HPDE6-E6E7 (cell line): Measurements from ENCODE around the gene NOD1.
A peak's percentile ranks its signal among the peaks of the same experiment; 100 is the strongest.
"Not testable (repeated sequence)": the region's sequence is repeated elsewhere in the genome, so short reads cannot be mapped to it uniquely, and the experiment has no call there.

ENCODE experiments used
- DNase-seq: peaks from one replicate; pipeline ENCODE4 v3.0.0; 2011; ENCODE audit warnings: missing footprints; ENCODE audit errors: extremely low spot score

Gene NOD1

GRCh38 chr7:30421647-30422196, 56.9 kb downstream of the NOD1 start:
- no peak for DNase-seq

DNA sequence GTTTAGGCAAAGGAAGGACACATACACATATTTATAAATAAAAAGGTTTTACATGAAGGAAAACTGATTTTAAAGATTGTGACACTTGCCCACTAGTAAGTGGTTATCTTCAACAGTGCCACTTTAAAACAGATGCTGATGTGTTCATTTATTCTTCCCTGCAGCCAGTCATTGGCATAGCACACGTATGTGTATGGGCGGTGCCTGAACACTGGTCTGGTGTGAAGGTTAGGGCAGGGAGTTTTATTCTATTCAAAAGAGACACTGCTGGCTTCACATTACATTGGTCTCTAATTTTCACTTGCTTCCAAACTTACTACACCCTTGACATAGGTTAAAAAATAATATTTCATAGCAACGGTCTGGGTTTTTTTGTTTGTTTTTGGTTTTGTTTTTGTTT, 57.9 kb downstream of the NOD1 start:
- no peak for DNase-seq

- DNase-seq = not testable (repeated sequence)
These were observed 58.5 kb downstream of the NOD1 start for GRCh38 chr7:30420080-30420479.

- no peak for DNase-seq
These were observed 64.7 kb downstream of the NOD1 start for GRCh38 chr7:30413864-30414263.

DNA sequence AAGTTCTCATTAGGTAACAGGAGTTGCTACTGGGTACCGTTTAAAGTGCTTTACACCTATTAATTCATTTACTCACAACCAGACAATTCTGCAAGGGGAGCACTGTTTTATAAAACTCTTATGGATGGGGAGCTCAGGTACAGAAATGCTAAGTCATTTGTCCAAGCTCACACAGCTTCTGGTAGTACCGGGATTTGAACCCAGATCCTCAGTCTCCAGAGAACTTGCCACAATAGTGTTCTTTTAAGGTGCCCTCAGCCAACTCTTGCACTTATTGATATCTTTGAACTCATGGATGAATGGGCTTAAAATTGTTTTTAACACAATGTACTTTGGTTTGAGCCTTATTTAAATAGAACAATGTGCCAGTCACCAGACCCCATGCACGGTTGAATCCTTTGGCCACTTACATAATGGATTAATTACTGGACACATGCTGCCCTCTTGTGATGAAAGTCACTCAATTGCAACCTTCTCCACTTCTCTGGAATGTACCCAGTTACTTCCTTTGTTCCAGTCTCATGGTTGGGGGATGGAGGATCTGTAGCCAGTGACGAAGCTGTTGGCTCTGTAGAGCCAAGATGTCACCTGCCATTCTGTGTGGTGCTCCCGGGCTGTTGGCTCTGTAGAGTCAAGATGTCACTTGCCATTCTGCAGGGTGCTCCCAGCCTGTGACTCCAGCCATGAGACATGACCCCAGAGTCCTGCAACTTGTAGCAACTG, 65.6 kb downstream of the NOD1 start:
- peak; percentile 37 for DNase-seq

GRCh38 chr7:30411897-30412296, 66.7 kb downstream of the NOD1 start:
- DNase-seq = no peak

DNA sequence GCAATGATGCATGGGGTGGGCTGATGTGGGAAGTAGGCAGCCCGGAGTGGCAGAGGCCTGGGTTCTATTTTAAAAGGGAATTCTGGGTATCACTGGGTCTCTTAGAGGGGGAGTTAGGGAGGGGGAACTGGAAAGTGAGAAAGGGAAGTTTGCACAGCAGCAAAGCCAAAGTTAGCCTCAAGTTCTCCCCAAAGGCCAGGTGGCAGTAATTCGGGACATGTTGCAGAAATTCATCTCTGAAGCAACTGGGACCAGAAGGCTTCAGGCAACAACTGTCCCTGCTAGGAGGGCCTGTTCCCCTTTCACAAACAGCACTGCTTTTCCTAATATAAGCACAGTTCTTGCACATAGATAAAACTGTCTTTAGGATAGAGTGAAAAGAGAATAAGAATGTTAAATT, 67.4 kb downstream of the NOD1 start:
- no peak for DNase-seq

DNA sequence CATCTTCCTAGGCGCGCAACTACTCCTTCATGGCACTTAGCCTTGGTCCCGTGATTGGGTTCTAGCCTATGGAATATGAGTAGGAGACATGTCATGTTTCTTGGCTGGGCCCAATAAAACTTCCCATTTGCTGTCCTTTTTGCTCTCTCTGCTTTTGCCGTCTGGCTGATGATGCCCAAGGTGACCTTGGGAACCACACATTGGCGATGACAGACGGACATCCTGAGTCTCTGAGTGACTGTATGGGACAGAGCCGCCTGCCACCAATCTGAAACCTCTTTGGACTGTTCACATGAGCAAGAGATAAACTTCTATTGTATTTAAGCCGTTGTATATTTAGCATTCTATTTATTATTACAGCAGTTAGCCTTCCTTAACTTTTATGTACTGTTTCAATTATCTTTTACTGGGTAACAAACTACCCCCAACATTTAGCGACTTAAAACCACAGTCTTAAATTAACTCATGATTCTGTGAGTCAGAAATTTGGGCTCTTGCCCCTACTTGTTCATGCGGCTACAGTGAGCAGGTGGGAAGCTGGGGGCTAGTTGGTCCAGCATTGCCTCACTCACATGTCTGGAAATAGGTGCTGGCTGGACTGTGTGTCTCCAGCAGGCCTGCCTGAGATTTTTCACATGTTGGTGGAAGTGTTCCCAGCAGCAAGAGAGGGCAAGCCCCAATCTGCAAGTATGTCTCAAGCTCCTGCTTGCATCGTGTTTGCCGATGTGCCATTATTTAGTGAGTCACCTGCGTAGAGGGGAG, 71.7 kb downstream of the NOD1 start:
- peak; percentile 54 for DNase-seq

GRCh38 chr7:30405179-30405578, 73.4 kb downstream of the NOD1 start:
- no peak for DNase-seq

- peak; percentile 66 for DNase-seq
These were observed 75.1 kb downstream of the NOD1 start for GRCh38 chr7:30403477-30403876.

DNA sequence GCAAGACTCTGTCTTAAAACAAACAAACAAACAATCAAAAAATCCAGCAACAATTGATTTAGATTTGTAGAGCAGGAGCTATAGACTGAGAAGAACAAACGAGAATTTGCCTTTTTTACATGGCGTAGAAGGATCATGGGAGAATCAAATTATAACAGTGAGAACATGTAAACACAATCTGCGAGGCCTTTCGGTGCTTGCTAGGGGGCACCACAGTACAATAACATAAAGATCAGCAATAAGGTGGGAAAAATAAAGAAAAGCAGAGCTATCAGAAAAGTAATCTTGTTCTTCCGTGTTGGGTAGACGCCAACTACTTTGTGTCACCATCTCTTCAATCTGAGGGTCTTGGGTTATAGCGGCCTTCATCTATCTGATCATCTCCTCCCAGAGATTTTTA, 82.2 kb downstream of the NOD1 start:
- no peak for DNase-seq

- DNase-seq = no peak
These were observed 82.9 kb downstream of the NOD1 start for GRCh38 chr7:30395676-30396075.

- DNase-seq = no peak
These were observed 86.8 kb downstream of the NOD1 start for GRCh38 chr7:30391806-30392205.

- DNase-seq = no peak
These were observed 87.6 kb downstream of the NOD1 start for GRCh38 chr7:30390736-30391636.

GRCh38 chr7:30389791-30390190, 88.8 kb downstream of the NOD1 start:
- no peak for DNase-seq

DNA sequence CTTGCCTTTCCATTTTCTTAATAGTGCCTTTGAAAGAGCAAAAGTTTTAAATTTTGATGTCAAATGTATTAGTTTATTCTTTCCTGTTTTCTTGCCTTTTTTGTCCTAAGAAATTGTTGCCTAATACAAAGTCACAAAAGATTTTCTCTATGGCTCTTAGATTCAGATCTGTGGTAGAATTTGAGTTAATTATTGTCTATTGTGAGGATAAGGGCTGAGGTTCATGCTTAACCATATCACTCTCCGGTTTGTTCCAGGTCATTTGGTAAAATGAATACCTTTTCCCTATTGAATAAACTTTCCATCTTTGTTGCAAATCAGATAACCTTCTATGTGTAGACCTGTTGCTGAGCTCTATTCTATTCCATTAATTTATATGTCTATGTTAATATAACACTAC, 96.0 kb downstream of the NOD1 start:
- DNase-seq = no peak

DNA sequence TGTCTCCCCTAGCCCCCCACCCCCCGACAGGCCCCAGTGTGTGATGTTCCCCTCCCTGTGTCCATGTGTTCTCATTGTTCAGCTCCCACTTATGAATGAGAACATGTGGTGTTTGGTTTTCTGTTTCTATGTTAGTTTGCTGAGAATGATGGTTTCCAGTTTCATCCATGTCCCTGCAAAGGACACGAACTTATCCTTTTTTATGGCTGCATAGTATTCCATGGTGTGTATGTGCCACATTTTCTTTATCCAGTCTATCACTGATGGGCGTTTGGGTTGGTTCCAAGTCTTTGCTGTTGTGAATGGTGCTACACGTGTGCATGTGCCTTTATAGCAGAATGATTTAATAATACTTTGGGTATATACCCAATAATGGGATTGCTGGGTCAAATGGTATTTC, 97.8 kb downstream of the NOD1 start:
- DNase-seq = not testable (repeated sequence)

DNA sequence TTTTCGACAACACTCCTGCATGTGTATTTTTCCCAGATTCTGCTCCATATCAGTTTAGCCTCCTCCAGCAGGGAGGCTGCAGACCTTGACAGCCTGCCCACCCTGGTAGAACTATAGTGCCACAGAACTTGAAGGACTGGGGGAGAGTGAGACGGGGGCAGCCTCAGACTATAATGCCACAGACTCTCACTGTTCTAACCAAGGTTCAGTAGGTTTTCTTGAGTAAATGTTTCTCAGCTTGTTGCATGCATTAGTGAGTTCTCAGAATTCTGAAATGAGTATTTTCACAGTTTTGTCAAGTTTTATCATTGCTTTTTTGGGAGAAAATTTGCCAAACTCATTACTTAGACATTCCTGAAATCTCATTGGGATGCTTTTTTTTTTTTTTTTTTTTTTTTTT, 98.3 kb downstream of the NOD1 start:
- DNase-seq = no peak

- DNase-seq = no peak
These were observed 98.8 kb downstream of the NOD1 start for GRCh38 chr7:30379741-30380140.

DNA sequence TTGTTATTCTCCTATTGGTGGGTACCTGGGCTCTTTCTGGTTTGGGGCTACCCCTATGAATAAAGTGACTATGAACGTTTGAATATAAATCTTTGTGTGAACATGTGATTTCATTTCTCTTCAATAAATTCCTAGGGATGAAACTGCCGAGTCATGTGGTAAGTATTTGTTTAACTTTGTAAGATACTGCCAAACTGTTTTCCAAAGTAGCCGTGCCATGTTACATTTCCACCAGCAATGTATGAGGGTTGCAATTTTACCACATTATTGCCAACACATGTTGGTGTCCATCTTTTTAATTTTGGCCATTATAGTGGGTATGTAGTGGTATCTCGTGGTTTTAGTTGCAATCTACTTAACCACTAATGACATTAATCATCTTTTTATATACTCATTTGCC, 99.5 kb downstream of the NOD1 start:
- DNase-seq = no peak

DNA sequence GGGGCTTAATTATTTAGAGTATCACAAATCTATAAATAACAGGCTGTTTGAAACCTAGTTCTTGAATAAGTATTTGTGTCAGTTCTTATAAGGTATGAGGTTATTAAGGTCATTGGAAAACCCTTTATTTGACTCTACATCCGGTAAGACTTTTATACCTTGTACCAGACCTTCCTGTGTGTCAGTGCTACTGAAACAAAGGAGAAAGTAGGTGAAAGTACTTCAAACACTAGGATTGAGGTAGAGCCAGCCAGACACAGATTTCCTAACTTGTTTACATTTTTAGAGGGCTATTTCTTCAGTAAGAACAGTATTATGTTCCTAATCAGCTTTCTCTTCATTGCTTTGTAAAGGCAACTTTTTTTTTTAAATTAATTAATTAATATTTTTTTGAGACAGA, 100.3 kb downstream of the NOD1 start:
- no peak for DNase-seq
